ENCODE data around the gene GLIS2.

GLIS2 gene

DNA sequence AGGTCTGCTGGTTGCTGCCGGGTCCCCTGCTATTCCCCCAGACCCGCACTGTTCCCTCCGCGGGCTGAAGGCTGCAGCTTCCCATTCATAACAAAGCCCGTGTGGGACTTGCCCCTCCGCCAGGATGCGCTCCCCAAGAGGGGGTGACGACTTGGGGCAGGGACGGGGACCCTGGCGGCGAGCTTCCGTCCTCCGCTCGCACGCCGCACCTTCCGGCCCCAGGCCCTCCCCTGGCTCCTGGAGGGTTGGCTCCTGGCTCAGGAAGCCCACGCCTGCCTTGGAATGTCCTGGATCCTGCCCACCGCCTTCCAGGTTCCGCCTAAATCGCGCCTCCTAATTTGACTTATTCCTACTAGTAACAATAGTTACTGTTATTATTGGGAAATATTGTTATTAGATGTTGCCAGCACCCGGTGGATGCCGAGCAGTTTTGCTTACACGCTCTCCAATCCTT is 42.0 kb upstream of the GLIS2 start:
- peak overlapping the region; percentile 51 to 68 for H3K4me3 ChIP-seq (replicated peaks in 1 of 2; ENCODE audit: low read depth in 2 of 2, low read length in 2 of 2)
- peak; percentile 47 to 71 for DNase-seq (ENCODE audit: low read depth in 2 of 2)
- TF ChIP-seq, protein P1, sequence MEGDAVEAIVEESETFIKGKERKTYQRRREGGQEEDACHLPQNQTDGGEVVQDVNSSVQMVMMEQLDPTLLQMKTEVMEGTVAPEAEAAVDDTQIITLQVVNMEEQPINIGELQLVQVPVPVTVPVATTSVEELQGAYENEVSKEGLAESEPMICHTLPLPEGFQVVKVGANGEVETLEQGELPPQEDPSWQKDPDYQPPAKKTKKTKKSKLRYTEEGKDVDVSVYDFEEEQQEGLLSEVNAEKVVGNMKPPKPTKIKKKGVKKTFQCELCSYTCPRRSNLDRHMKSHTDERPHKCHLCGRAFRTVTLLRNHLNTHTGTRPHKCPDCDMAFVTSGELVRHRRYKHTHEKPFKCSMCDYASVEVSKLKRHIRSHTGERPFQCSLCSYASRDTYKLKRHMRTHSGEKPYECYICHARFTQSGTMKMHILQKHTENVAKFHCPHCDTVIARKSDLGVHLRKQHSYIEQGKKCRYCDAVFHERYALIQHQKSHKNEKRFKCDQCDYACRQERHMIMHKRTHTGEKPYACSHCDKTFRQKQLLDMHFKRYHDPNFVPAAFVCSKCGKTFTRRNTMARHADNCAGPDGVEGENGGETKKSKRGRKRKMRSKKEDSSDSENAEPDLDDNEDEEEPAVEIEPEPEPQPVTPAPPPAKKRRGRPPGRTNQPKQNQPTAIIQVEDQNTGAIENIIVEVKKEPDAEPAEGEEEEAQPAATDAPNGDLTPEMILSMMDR (IDR thresholded peaks at IDR 0.05; ENCODE audit: low read depth, low read length): peak; percentile 9

DNA sequence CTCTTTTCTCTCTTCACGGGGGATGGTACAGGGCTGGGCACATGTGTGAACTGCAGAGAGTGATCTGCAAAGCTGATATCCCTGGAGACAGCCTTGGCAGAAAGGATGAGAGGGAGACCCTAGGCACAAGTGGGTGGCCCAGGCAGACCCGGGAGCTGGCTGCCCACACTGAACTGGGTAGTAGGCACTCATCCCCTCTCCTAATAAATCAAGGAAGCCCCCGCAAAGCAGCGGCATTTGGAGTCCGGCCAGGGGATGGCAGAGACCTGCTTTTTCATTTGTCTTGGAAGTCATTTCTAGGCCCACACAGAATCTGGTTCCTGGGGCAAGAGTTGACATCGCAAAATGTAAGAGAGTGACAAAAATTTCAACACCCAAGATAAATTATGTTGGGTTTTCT is 40.0 kb upstream of the GLIS2 start:
- H3K4me3 ChIP-seq (replicated peaks in 1 of 2; ENCODE audit: low read depth in 2 of 2, low read length in 2 of 2): no peak overlapping the region
- TF ChIP-seq, protein P1 (IDR thresholded peaks at IDR 0.05; ENCODE audit: low read depth, low read length): no peak
- DNase-seq (ENCODE audit: low read depth in 2 of 2): no peak

DNA sequence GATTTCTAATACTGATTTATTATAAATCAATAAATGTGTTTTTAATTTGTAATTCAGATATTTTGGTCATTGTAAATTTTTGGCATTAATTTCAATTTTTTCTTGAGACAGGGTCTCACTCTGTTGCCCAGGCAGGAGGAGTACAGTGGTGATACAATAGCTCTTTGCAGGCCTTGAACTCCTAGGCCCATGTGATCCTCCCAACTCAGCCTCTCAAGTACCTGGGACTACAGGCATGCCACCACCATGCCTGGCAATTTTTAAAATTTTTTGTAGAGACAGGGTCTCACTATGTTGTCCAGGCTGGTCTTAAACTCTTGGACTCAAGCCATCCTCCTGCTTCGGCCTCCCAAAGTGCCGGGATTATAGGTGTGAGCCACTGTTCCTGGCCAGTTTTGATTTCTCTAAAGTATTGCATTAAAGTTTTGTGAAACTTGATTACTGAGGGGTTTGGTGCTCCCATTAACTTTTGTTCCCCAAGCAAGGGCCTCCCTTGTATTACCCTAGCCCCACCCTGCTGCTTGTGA is 37.8 kb upstream of the GLIS2 start:
- no peak overlapping the region for H3K4me3 ChIP-seq (replicated peaks in 1 of 2; ENCODE audit: low read depth in 2 of 2, low read length in 2 of 2)
- TF ChIP-seq, protein P1 (IDR thresholded peaks at IDR 0.05; ENCODE audit: low read depth, low read length): no peak
- no peak for DNase-seq (ENCODE audit: low read depth in 2 of 2)

DNA sequence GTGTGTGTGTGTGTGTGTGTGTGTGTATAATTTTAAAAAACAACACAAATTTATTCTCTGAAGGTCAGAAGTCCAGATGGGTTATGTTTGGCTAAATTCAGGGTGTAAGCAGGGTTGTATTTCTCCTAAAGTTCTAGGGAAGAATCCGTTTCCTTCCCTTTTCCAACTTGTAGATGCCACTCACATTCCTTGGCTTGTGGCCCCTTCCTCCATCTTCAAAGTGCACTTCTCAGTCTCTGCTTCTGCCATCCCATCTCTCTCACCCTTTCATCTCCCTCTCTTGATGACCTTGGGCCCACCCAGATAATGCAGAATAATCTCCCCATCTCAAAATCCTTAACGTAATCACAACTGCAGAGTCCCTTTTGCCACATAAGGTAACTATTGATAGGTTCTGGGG is 35.2 kb upstream of the GLIS2 start:
- TF ChIP-seq, protein P1 (IDR thresholded peaks at IDR 0.05; ENCODE audit: low read depth, low read length): no peak
- no peak for DNase-seq (ENCODE audit: low read depth in 2 of 2)
- H3K4me3 ChIP-seq (replicated peaks in 1 of 2; ENCODE audit: low read depth in 2 of 2, low read length in 2 of 2): no peak overlapping the region

DNA sequence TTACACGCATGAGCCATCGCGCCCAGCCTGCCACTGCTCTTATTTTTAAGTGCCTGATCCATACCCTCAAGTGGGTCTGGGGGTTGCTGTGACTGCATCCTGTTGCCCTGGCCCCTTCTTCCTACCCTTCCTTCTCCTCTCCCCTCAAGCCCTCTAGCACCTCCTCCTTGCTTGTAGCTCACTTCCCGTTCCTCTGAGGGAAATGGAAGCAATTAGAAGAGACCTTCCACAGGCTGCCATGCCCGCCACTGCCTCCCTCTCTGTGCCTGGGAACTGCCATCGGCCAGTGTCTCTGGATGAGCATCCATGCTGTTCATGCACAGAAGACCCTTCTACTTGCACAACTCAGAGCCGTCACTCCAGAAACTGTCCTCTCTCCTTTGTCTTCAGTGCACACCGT is 32.4 kb upstream of the GLIS2 start:
- DNase-seq (ENCODE audit: low read depth in 2 of 2): no peak
- H3K4me3 ChIP-seq (replicated peaks in 1 of 2; ENCODE audit: low read depth in 2 of 2, low read length in 2 of 2): no peak overlapping the region
- TF ChIP-seq, protein P1 (IDR thresholded peaks at IDR 0.05; ENCODE audit: low read depth, low read length): no peak

DNA sequence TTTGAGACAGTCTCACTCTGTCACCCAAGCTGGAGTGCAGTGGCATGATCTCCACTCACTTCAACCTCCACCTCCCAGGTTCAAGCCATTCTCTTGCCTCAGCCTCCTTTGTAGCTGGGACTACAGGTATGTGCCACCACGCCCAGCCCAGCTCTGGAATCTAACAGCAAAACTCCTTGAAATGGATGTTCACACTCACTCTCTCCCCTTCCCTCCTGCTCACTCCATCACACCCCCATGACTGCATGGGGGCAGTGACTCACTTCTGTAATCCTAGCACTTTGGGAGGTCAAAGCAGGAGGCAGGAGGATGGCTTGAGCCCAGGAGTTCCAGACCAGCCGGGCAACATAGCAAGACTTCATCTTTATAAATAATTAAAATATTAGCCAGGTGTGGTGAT is 31.9 kb upstream of the GLIS2 start:
- TF ChIP-seq, protein P1 (IDR thresholded peaks at IDR 0.05; ENCODE audit: low read depth, low read length): no peak
- no peak overlapping the region for H3K4me3 ChIP-seq (replicated peaks in 1 of 2; ENCODE audit: low read depth in 2 of 2, low read length in 2 of 2)
- DNase-seq (ENCODE audit: low read depth in 2 of 2): peak in 1 of 2 donors; percentile 34

DNA sequence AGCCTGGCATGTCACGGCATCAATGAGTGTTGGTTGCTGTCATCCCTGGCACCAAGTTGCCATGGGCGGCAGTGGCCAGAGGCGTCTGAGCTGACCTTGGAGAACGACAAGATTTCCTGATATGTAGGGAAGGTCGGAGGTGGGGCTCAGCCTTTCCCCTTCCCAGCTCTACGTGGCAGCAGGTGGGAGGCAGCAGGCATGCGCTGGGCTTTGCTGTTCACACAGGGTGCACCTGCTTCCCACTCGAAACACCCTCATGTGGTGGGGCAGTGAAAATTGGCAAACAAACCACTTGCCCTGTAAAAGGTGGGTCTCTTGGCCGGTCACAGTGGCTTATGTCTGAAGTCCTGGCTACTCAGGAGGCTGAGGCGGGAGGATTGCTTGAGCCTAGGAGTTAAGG is 30.7 kb upstream of the GLIS2 start:
- H3K4me3 ChIP-seq (replicated peaks in 1 of 2; ENCODE audit: low read depth in 2 of 2, low read length in 2 of 2): no peak overlapping the region
- no peak for DNase-seq (ENCODE audit: low read depth in 2 of 2)
- TF ChIP-seq, protein P1 (IDR thresholded peaks at IDR 0.05; ENCODE audit: low read depth, low read length): no peak

Measured in cardiac fibroblast (primary cell).